ENCODE measurements around the gene NAXD. TPM values are rescaled to one million over a fixed set of nuclear protein-coding genes. Genes with fewer than 3 reads are reported as not detected.

Gene NAXD
- total and polyA plus RNA-seq, 4 experiments from 2014 or later: 20.4 to 33.4 (median 26.5) TPM

DNA sequence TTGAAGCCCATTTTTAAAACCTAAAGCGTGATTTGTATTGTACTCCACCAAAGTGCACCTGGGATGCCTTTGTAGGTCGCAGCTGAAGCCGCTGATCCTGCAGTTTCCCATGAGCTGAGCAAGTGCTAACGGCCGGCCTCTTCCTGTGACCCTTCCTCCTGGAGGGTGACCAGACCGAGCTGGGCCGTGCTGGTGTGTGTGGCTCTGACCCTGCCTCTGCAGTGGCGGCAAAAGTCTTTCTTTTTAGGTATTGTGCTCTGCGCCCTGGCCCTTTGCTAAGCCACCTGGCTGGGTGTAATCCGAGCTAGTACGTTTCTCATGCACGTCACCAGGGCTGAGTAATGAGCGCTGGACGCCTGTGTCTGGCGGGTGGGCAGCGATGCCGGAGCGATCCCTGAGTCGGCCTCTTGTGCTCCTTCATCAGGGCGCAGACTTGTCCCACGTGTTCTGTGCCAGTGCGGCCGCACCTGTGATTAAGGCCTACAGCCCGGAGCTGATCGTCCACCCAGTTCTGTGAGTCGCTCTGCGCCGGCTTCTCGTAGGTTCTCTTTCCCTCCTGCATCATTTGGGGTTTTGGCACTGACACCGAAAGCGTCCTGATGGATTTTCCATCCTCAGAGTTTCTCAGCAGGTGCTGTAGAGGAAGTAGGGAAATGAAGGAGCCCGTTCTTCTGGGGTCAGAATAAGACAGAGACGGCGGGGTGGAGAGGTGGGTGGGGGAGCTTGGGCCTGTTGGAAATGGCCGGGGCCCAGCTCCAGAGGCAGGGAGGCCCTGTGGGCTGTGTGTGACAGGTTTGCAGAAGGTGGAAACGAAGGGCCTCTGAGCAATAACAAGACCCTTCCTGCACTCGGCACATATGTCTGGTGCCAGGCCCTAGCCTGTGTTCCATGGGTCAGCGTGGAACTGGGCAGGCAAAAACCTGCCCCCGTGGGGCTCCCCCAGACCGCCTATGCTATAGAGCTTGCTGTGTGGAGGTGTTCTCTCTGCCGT lies 9.7 kb downstream of the NAXD start:
- no peak overlapping the region for H3K4me3 Mint-ChIP-seq
- peak overlapping the region in 4 of 7 donors; percentile 33 to 78 (median 56) for H3K27ac Mint-ChIP-seq
- peaks cover 29 to 63% (median 39%) of the 10 kb centered on the region in 4 donors for H3K4me1 Mint-ChIP-seq
- Histone ChIP-seq H3K4me3 (ENCODE audit: low read length in 2 of 2) (no peak overlapping the region), H3K27me3 (ENCODE audit: insufficient read depth, low read length) (no peaks in the 10 kb centered on the region), H3K9me3 (ENCODE audit: control insufficient read depth in 1 of 2, low read length in 2 of 2) (no peaks in the 10 kb centered on the region), H3K36me3 (ENCODE audit: insufficient read depth, low read length) (peaks cover 20% of the 10 kb centered on the region), H3K4me1 (ENCODE audit: insufficient read depth, low read length) (peaks cover 14% of the 10 kb centered on the region), H3K27ac (ENCODE audit: low read depth, low read length) (no peak overlapping the region)
- H3K27me3 Mint-ChIP-seq: no peaks in the 10 kb centered on the region
- ChIA-PET POLR2A (ENCODE audit: partially characterized antibody) (no interaction called here), CTCF (ENCODE audit: partially characterized antibody) (no interaction called here)
- peaks cover 27 to 58% of the 10 kb centered on the region in 2 donors for H3K36me3 Mint-ChIP-seq
- intact Hi-C loops (cut with micrococcal nuclease): no loop called here
- H3K9me3 Mint-ChIP-seq: no peaks in the 10 kb centered on the region
- no peak for DNase-seq

DNA sequence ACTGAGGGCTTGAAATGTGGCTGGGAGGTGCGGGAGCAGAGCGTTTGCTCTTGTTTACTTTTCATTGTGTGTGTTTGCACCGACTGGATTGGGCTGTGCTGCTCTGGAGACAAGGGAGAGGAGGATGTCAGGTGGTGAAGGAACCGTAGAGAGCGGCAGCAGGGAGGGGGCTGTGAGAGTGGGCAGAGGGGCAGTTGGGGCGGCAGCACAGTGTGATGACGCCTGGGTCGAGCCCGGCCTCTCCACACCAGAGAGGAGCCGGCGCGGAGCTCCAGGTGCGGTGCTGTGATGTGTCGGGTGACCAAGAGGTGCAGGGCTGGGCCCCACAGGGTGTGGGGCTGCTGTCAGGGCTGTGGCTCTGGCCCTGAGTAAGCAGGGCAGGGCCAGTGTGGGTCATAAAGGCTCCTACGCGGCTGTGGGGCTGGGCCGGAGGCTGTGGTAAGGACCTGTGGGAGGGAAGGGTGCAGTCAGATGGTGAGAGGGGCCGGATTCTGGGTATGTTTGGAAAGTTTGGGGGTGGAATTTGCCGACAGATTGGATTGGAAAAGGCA lies 10.5 kb downstream of the NAXD start:
- H3K9me3 Mint-ChIP-seq: no peaks in the 10 kb centered on the region
- intact Hi-C loops (cut with micrococcal nuclease): no loop called here
- peaks cover 20% of the 10 kb centered on the region for H3K36me3 ChIP-seq (ENCODE audit: insufficient read depth, low read length)
- no peaks in the 10 kb centered on the region for H3K27me3 ChIP-seq (ENCODE audit: insufficient read depth, low read length)
- DNase-seq: no peak
- peaks cover 32 to 65% (median 45%) of the 10 kb centered on the region in 4 donors for H3K4me1 Mint-ChIP-seq
- peaks cover 14% of the 10 kb centered on the region for H3K4me1 ChIP-seq (ENCODE audit: insufficient read depth, low read length)
- peak overlapping the region in 5 of 7 donors; percentile 33 to 78 (median 60) for H3K27ac Mint-ChIP-seq
- no peak overlapping the region for H3K27ac ChIP-seq (ENCODE audit: low read depth, low read length)
- ChIA-PET POLR2A (ENCODE audit: partially characterized antibody) (no interaction called here), CTCF (ENCODE audit: partially characterized antibody) (no interaction called here)
- no peak overlapping the region for H3K4me3 ChIP-seq (ENCODE audit: low read length in 2 of 2)
- H3K9me3 ChIP-seq (ENCODE audit: control insufficient read depth in 1 of 2, low read length in 2 of 2): no peaks in the 10 kb centered on the region
- H3K36me3 Mint-ChIP-seq: peaks cover 30 to 65% of the 10 kb centered on the region in 2 donors
- H3K27me3 Mint-ChIP-seq: no peaks in the 10 kb centered on the region
- no peak overlapping the region for H3K4me3 Mint-ChIP-seq

DNA sequence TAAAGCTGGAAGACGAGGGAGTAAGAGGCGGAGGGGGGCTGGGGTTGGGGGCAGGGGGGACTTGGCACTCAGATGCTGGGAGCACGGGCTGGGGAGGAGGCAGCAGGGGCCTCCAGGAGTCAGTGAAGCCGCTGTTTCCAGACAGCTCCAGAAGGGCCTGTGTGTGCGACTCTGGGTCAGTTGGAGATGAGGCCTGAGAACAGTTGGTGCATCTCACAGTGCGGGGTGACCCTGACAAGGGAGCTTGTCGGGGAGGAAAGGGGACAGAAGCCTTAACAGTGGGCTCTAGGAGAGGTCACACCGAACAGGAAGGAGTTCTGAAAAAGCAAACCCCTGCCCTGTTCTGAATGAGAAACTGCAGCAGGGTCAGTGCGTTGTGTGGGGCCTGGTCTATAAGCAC lies 11.2 kb downstream of the NAXD start:
- H3K27me3 ChIP-seq (ENCODE audit: insufficient read depth, low read length): no peaks in the 10 kb centered on the region
- no peak overlapping the region for H3K4me3 ChIP-seq (ENCODE audit: low read length in 2 of 2)
- no peaks in the 10 kb centered on the region for H3K9me3 ChIP-seq (ENCODE audit: control insufficient read depth in 1 of 2, low read length in 2 of 2)
- Mint-ChIP-seq H3K36me3 (peaks cover 34 to 67% of the 10 kb centered on the region in 2 donors), H3K4me1 (peaks cover 34 to 65% (median 48%) of the 10 kb centered on the region in 4 donors), H3K27me3 (no peaks in the 10 kb centered on the region), H3K27ac (peak overlapping the region in 2 of 7 donors; percentile 1 to 62), H3K4me3 (no peak overlapping the region), H3K9me3 (no peaks in the 10 kb centered on the region)
- no peak overlapping the region for H3K27ac ChIP-seq (ENCODE audit: low read depth, low read length)
- POLR2A ChIA-PET (ENCODE audit: partially characterized antibody): no interaction called here
- DNase-seq: no peak
- CTCF ChIA-PET (ENCODE audit: partially characterized antibody): no interaction called here
- intact Hi-C loops (cut with micrococcal nuclease): no loop called here
- peaks cover 14% of the 10 kb centered on the region for H3K4me1 ChIP-seq (ENCODE audit: insufficient read depth, low read length)
- H3K36me3 ChIP-seq (ENCODE audit: insufficient read depth, low read length): peaks cover 20% of the 10 kb centered on the region

DNA sequence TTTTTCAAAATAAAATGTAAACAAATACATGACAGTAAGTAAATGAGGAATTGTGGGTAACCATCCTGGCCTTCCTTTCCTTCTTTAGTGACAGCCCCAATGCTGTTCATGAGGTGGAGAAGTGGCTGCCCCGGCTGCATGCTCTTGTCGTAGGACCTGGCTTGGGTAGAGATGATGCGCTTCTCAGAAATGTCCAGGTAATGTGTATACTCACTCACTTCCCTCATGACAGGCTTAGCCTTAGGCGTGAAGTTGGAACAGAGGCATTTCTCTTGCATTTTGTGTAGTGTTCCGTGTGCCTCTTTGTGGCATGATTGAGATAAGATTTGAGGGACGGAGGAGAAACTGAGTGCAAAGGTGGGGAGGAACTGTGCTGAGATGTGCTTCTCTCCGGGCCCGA lies 12.0 kb downstream of the NAXD start:
- H3K9me3 ChIP-seq (ENCODE audit: control insufficient read depth in 1 of 2, low read length in 2 of 2): no peaks in the 10 kb centered on the region
- ChIA-PET CTCF (ENCODE audit: partially characterized antibody) (no interaction called here), POLR2A (ENCODE audit: partially characterized antibody) (no interaction called here)
- H3K27ac ChIP-seq (ENCODE audit: low read depth, low read length): no peak overlapping the region
- no peaks in the 10 kb centered on the region for H3K27me3 ChIP-seq (ENCODE audit: insufficient read depth, low read length)
- no peak for DNase-seq
- intact Hi-C loops (cut with micrococcal nuclease): no loop called here
- no peak overlapping the region for H3K4me3 ChIP-seq (ENCODE audit: low read length in 2 of 2)
- Mint-ChIP-seq H3K4me3 (no peak overlapping the region), H3K4me1 (peaks cover 30 to 63% (median 50%) of the 10 kb centered on the region in 4 donors), H3K9me3 (no peaks in the 10 kb centered on the region), H3K36me3 (peaks cover 31 to 70% of the 10 kb centered on the region in 2 donors), H3K27ac (peak overlapping the region in 6 of 7 donors; percentile 23 to 74 (median 48)), H3K27me3 (no peaks in the 10 kb centered on the region)
- H3K36me3 ChIP-seq (ENCODE audit: insufficient read depth, low read length): peaks cover 20% of the 10 kb centered on the region
- H3K4me1 ChIP-seq (ENCODE audit: insufficient read depth, low read length): peaks cover 14% of the 10 kb centered on the region

DNA sequence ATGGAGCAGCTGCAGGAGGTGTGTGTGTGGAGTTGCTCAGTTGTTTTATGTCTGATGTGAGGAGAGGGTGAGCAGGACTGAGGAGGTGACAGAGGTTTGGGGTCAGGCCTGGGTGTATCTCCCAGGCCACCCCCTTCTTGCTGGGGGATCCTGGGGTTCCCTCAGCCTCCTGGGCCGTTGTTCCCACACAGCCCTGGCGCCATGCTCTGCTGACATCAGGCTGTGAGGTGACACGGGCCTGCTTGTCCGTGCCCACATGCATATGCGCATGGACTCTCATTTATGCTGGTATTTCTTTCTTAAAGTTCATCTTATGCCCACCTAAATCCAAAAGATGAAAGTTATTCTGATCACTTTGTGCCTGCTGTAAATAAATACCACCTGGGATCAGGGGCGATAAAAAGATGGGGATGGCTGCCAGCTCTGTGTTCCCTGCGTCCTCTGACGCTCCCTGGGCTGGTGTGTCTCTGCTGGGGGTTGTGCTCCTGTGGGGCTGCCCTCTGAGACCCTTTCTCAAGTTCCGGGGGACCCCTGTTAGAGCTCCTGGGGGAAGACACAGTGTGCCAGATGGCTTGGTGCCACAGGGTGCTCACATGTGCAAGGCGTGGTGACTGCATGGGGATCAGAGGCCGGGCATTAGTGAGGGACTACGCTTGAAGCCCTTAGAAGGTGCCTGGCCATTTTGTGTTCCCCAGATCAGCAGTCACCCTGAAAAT lies 12.6 kb downstream of the NAXD start:
- peaks cover 14% of the 10 kb centered on the region for H3K4me1 ChIP-seq (ENCODE audit: insufficient read depth, low read length)
- ChIA-PET POLR2A (ENCODE audit: partially characterized antibody) (no interaction called here), CTCF (ENCODE audit: partially characterized antibody) (no interaction called here)
- peaks cover 20% of the 10 kb centered on the region for H3K36me3 ChIP-seq (ENCODE audit: insufficient read depth, low read length)
- no peaks in the 10 kb centered on the region for H3K9me3 Mint-ChIP-seq
- no peak overlapping the region for H3K4me3 ChIP-seq (ENCODE audit: low read length in 2 of 2)
- H3K27me3 Mint-ChIP-seq: no peaks in the 10 kb centered on the region
- DNase-seq: no peak
- peak overlapping the region in 1 of 8 donors; percentile 8 for H3K4me3 Mint-ChIP-seq
- peaks cover 26 to 61% (median 47%) of the 10 kb centered on the region in 4 donors for H3K4me1 Mint-ChIP-seq
- no peaks in the 10 kb centered on the region for H3K27me3 ChIP-seq (ENCODE audit: insufficient read depth, low read length)
- peaks cover 28 to 67% of the 10 kb centered on the region in 2 donors for H3K36me3 Mint-ChIP-seq
- H3K9me3 ChIP-seq (ENCODE audit: control insufficient read depth in 1 of 2, low read length in 2 of 2): no peaks in the 10 kb centered on the region
- H3K27ac ChIP-seq (ENCODE audit: low read depth, low read length): no peak overlapping the region
- H3K27ac Mint-ChIP-seq: peak overlapping the region in 6 of 7 donors; percentile 53 to 86 (median 66)
- intact Hi-C loops (cut with micrococcal nuclease): no loop called here

DNA sequence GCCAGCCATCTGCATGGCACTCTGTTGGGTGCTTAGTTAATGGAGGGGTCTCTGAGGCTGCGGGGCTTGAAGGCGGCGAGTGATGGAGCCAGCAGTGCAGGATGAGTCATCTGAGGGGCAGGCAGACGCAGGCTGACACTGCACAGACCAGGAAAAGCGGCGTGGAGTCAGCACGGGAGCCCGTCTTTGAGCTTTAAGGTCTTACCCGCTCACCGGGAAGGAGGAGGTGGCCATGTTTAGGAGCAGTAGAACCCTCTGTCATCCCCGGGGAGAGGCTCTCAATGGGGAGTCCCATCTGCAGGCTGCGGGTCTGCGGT lies 13.1 kb downstream of the NAXD start:
- Mint-ChIP-seq H3K36me3 (peaks cover 25 to 62% of the 10 kb centered on the region in 2 donors), H3K27ac (peak overlapping the region in 5 of 7 donors; percentile 4 to 86 (median 70)), H3K4me1 (peaks cover 25 to 59% (median 45%) of the 10 kb centered on the region in 4 donors), H3K4me3 (peak overlapping the region in 1 of 8 donors; percentile 8), H3K27me3 (no peaks in the 10 kb centered on the region), H3K9me3 (no peaks in the 10 kb centered on the region)
- no peak overlapping the region for H3K27ac ChIP-seq (ENCODE audit: low read depth, low read length)
- CTCF ChIA-PET (ENCODE audit: partially characterized antibody): no interaction called here
- H3K4me1 ChIP-seq (ENCODE audit: insufficient read depth, low read length): peaks cover 14% of the 10 kb centered on the region
- POLR2A ChIA-PET (ENCODE audit: partially characterized antibody): no interaction called here
- H3K36me3 ChIP-seq (ENCODE audit: insufficient read depth, low read length): peaks cover 17% of the 10 kb centered on the region
- H3K4me3 ChIP-seq (ENCODE audit: low read length in 2 of 2): no peak overlapping the region
- H3K9me3 ChIP-seq (ENCODE audit: control insufficient read depth in 1 of 2, low read length in 2 of 2): no peaks in the 10 kb centered on the region
- intact Hi-C loops (cut with micrococcal nuclease): no loop called here
- no peak for DNase-seq
- no peaks in the 10 kb centered on the region for H3K27me3 ChIP-seq (ENCODE audit: insufficient read depth, low read length)

Measured in CD4-positive, alpha-beta memory T cell (primary cell).